HEK293 (cell line): ENCODE measurements around the gene C2orf72.

Source experiments
- CTCF ChIA-PET: fragments of 350-600 bp; formaldehyde crosslinking; extraction: SDS; loops from one replicate; lab custom pipeline; 2021; ENCODE audit warnings: antibody characterized with exemption; lab: Yijun Ruan, JAX
- POLR2A ChIA-PET: fragments of 300-600 bp; formaldehyde crosslinking; extraction: SDS; loops from one replicate; lab custom pipeline; 2020; ENCODE audit warnings: antibody characterized with exemption, inconsistent platforms; lab: Yijun Ruan, JAX
- H3K27ac ChIP-seq: fragments of 200-500 bp; sonication (Bioruptor generic); 2 replicates; pipeline ENCODE4 v1.5.1; 2014; ENCODE audit warnings: low read depth, low read length, control low read depth, inconsistent platforms; ENCODE audit errors: extremely low read depth
- H3K36me3 ChIP-seq, 2 experiments: fragments of 200-500 bp in 1 of 2; sonication (Bioruptor generic) in 1 of 2; 1 replicate in 1 of 2; 2 replicates in 1 of 2; pipeline ENCODE4 v1.5.1; 2014 to 2017; ENCODE audit warnings: inconsistent platforms in 2 of 2, low read length in 2 of 2; ENCODE audit not compliant: control insufficient read depth in 2 of 2, insufficient read depth in 1 of 2
- H3K4me1 ChIP-seq: fragments of 200-500 bp; sonication (Bioruptor generic); 2 replicates; pipeline ENCODE4 v1.5.1; 2014; ENCODE audit warnings: mild to moderate bottlenecking, low read length, inconsistent platforms; ENCODE audit not compliant: control insufficient read depth, insufficient read depth
- H3K4me3 ChIP-seq: 2 replicates; pipeline ENCODE4 v1.5.1; 2011; ENCODE audit warnings: low read depth, mild to moderate bottlenecking, control low read depth, low read length, moderate library complexity
- H3K9me3 ChIP-seq: fragments of 200-500 bp; sonication (Bioruptor generic); 2 replicates; pipeline ENCODE4 v1.5.1; 2014; ENCODE audit warnings: low read depth, low read length, inconsistent platforms; ENCODE audit not compliant: control insufficient read depth, insufficient read depth
- IKZF3 ChIP-seq: fragments of 450-650 bp; IDR thresholded peaks from 2 replicates; pipeline ENCODE4 v1.5.0; 2018; ENCODE audit warnings: missing biosample characterization, mild to moderate bottlenecking, missing genetic modification characterization, moderate library complexity
- SP3 ChIP-seq: fragments of 450-650 bp; formaldehyde crosslinking; IDR thresholded peaks from 2 replicates; pipeline ENCODE4 v1.5.1; 2016; ENCODE audit warnings: missing biosample characterization, missing genetic modification characterization
- YY1 ChIP-seq: fragments of 450-650 bp; formaldehyde crosslinking; IDR thresholded peaks from 2 replicates; pipeline ENCODE4 v1.5.1; 2018; ENCODE audit warnings: missing biosample characterization, missing genetic modification characterization
- ZBTB17 ChIP-seq: fragments of 450-650 bp; formaldehyde crosslinking; IDR thresholded peaks from 2 replicates; pipeline ENCODE4 v1.5.1; 2016; ENCODE audit warnings: missing biosample characterization, missing genetic modification characterization
- ZBTB7A ChIP-seq: fragments of 450-650 bp; formaldehyde crosslinking; IDR thresholded peaks from 2 replicates; pipeline ENCODE4 v1.5.1; 2016; ENCODE audit warnings: low read depth, missing biosample characterization, missing genetic modification characterization
- ZFP69B ChIP-seq: fragments of 450-650 bp; formaldehyde crosslinking; IDR thresholded peaks from 2 replicates; pipeline ENCODE4 v1.5.1; 2016; ENCODE audit warnings: missing biosample characterization, missing genetic modification characterization
- ZNF175 ChIP-seq: fragments of 450-650 bp; formaldehyde crosslinking; IDR thresholded peaks from 2 replicates; pipeline ENCODE4 v1.5.1; 2016; ENCODE audit warnings: missing biosample characterization, missing genetic modification characterization
- ZNF184 ChIP-seq: fragments of 450-650 bp; IDR thresholded peaks from 2 replicates; pipeline ENCODE4 v1.5.1; 2018; ENCODE audit warnings: missing biosample characterization, mild to moderate bottlenecking, missing genetic modification characterization
- ZNF202 ChIP-seq: fragments of 450-650 bp; formaldehyde crosslinking; IDR thresholded peaks from 2 replicates; pipeline ENCODE4 v1.5.1; 2016; ENCODE audit warnings: missing biosample characterization, missing genetic modification characterization, borderline replicate concordance
- ZNF248 ChIP-seq: fragments of 450-650 bp; formaldehyde crosslinking; IDR thresholded peaks from 2 replicates; pipeline ENCODE4 v1.5.1; 2017; ENCODE audit warnings: missing biosample characterization, missing genetic modification characterization
- ZNF354C ChIP-seq: fragments of 450-650 bp; formaldehyde crosslinking; IDR thresholded peaks from 2 replicates; pipeline ENCODE4 v1.5.1; 2016; ENCODE audit warnings: missing biosample characterization, missing genetic modification characterization, low read depth, borderline replicate concordance
- ZNF423 ChIP-seq: fragments of 450-650 bp; formaldehyde crosslinking; IDR thresholded peaks from 2 replicates; pipeline ENCODE4 v1.5.1; 2016; ENCODE audit warnings: missing biosample characterization, missing genetic modification characterization
- ZNF433 ChIP-seq: fragments of 450-650 bp; formaldehyde crosslinking; IDR thresholded peaks from 2 replicates; pipeline ENCODE4 v1.5.1; 2016; ENCODE audit warnings: missing biosample characterization, missing genetic modification characterization, low read depth
- ZNF514 ChIP-seq: fragments of 450-650 bp; formaldehyde crosslinking; IDR thresholded peaks from 2 replicates; pipeline ENCODE4 v1.5.1; 2016; ENCODE audit warnings: missing biosample characterization, missing genetic modification characterization
- ZNF558 ChIP-seq: fragments of 450-650 bp; formaldehyde crosslinking; IDR thresholded peaks from 2 replicates; pipeline ENCODE4 v1.5.1; 2016; ENCODE audit warnings: missing biosample characterization, missing genetic modification characterization
- ZNF585B ChIP-seq: fragments of 450-650 bp; formaldehyde crosslinking; IDR thresholded peaks from 2 replicates; pipeline ENCODE4 v1.5.1; 2016; ENCODE audit warnings: missing biosample characterization, missing genetic modification characterization
- ZNF654 ChIP-seq: fragments of 450-650 bp; formaldehyde crosslinking; IDR thresholded peaks from 2 replicates; pipeline ENCODE4 v1.5.1; 2016; ENCODE audit warnings: low read depth, missing biosample characterization, missing genetic modification characterization
- ZXDB ChIP-seq: fragments of 450-650 bp; formaldehyde crosslinking; IDR thresholded peaks from 2 replicates; pipeline ENCODE4 v1.5.1; 2016; ENCODE audit warnings: missing biosample characterization, missing genetic modification characterization
- TF ChIP-seq, protein P1 (sequence below): fragments of 450-650 bp; formaldehyde crosslinking; IDR thresholded peaks from 2 replicates; pipeline ENCODE4 v1.5.1; 2016; ENCODE audit warnings: missing biosample characterization, missing genetic modification characterization
- TF ChIP-seq, protein P2 (sequence below): fragments of 450-650 bp; formaldehyde crosslinking; IDR thresholded peaks from 2 replicates; pipeline ENCODE4 v1.5.1; 2017; ENCODE audit warnings: missing biosample characterization, missing genetic modification characterization
- TF ChIP-seq, protein P3 (sequence below): fragments of 450-650 bp; formaldehyde crosslinking; IDR thresholded peaks from 2 replicates; pipeline ENCODE4 v1.5.1; 2016; ENCODE audit warnings: missing biosample characterization, missing genetic modification characterization, low read depth

The C2orf72 gene

DNA sequence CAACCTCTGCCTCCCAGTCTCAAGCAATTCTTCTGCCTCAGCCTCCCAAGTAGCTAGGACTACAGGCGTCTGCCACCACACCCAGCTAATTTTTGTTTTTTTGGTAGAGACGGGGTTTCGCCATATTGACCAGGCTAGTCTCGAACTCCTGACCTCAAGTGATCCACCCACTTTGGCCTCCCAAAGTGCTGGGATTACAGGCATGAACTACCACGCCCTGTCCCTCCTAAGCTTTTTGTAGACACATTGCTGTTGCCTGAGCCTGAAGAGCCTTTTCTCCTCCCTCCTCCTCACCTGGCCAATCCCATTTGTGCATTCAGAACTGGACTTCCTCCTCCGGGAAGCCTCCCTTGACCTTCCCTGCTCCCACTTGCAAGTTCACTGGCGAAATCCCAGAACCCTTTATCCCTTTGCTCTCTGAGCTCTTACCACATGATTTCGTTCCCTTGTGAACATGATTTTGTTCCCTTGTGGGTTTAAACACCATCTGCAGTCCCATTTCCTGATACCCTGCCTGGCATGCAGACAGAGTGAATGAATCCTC, 2.6 kb downstream of the C2orf72 start:
- Histone ChIP-seq H3K4me1 (no peaks in the 10 kb centered on the region; the same call in 1 of the 2 replicates), H3K27ac (no peak overlapping the region), H3K36me3 (peaks cover 4 to 25% of the 10 kb centered on the region in 2 experiments; a peak in 2 of 3 replicates), H3K9me3 (no peaks in the 10 kb centered on the region), H3K4me3 (no peak overlapping the region)
- ChIA-PET CTCF (interaction anchor here (0.6 to 2.2 kb wide), 4 partner anchors 10 to 408 kb away, joined by 3 to 8 read pairs (median 4); partner anchors contain the start of gene PSMD1), POLR2A (interaction anchor here (0.7 to 1.4 kb wide), 2 partner anchors 13 to 21 kb away, joined by 3 to 4 read pairs; no protein-coding TSS in a partner anchor)
- TF ChIP-seq IKZF3 (tag by site-specific recombination) (no peak), ZNF654 (no peak), ZBTB17 (no peak), ZNF354C (tag by site-specific recombination) (no peak), ZFP69B (no peak), ZNF585B (tag by site-specific recombination) (no peak)

DNA sequence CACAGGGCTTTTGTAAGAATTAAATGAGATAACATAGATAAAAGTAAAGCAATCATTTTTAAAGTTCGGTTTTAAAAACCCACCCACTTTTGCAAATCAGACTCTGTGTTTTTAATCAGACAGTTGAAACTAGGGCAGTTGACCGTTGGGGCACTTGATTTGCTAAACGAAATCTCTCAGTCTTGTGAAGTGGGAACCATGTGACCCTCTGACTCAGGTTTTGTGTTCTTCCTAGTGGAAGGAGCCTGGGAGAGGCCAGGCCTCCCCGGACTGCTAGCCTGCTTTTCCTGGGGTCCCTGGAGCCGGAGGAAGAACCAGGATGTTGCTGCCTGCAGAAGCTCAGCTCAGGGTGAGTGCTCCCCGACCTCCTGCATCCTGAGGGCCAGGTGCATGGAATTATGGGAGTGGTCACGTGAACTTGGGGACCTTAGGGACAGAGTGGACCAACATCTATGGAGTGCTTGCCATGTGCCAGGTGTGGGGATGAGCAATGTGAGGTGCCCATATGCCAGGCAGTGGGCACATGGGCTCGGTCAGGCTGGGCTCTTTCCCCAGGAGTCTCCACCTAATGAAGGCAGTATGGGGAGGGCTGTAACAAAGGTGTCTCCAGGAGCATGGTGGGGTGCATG, 3.9 kb downstream of the C2orf72 start:
- Histone ChIP-seq H3K36me3 (peaks cover 4 to 29% of the 10 kb centered on the region in 2 experiments; a peak in 2 of 3 replicates), H3K4me1 (no peaks in the 10 kb centered on the region; the same call in 1 of the 2 replicates)
- CTCF ChIA-PET: interaction anchor here (0.7 to 2.2 kb wide), 2 partner anchors 8 to 12 kb away, joined by 3 to 8 read pairs; no protein-coding TSS in a partner anchor

DNA sequence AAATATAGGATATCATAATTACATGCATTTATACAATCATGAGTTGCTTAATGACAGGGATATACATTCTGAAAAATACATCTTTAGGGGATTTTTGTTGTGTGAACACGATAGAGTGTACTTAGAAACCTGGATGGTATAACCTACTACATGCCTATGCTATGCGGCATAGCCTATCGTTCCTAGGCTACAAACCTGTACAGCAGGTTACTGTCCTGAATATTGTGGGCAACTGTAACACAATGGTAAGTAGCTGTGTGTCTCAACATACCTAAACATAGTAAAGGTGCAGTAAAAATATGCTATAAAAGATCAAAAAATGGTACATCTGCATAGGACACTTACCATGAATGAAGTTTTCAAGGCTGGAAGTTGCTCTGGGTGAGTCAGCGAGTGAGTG, 6.5 kb downstream of the C2orf72 start:
- ChIA-PET CTCF (interaction anchor here (0.6 to 1.6 kb wide), 2 partner anchors 9 to 175 kb away, joined by 3 to 10 read pairs; no protein-coding TSS in a partner anchor), POLR2A (no interaction called here)
- H3K4me1 ChIP-seq: no peaks in the 10 kb centered on the region
- no peak overlapping the region for H3K4me3 ChIP-seq
- H3K9me3 ChIP-seq: no peaks in the 10 kb centered on the region
- peaks cover 4 to 49% of the 10 kb centered on the region in 2 experiments; a peak in 2 of 3 replicates for H3K36me3 ChIP-seq
- TF ChIP-seq ZNF202 (tag by site-specific recombination) (no peak), ZNF654 (no peak)
- H3K27ac ChIP-seq: no peak overlapping the region

More for the DNA sequence above, 3.9 kb downstream of the C2orf72 start:
- POLR2A ChIA-PET: interaction anchor here (1.4 kb wide), 1 partner anchor 12 kb away, joined by 3 read pairs; no protein-coding TSS in a partner anchor
- Histone ChIP-seq H3K9me3 (no peaks in the 10 kb centered on the region), H3K4me3 (no peak overlapping the region), H3K27ac (no peak overlapping the region)
- TF ChIP-seq ZNF514 (tag by site-specific recombination) (no peak), ZNF175 (tag by site-specific recombination) (no peak), ZBTB7A (tag by site-specific recombination) (no peak), ZNF558 (tag by site-specific recombination) (no peak)
- TF ChIP-seq, protein P1, sequence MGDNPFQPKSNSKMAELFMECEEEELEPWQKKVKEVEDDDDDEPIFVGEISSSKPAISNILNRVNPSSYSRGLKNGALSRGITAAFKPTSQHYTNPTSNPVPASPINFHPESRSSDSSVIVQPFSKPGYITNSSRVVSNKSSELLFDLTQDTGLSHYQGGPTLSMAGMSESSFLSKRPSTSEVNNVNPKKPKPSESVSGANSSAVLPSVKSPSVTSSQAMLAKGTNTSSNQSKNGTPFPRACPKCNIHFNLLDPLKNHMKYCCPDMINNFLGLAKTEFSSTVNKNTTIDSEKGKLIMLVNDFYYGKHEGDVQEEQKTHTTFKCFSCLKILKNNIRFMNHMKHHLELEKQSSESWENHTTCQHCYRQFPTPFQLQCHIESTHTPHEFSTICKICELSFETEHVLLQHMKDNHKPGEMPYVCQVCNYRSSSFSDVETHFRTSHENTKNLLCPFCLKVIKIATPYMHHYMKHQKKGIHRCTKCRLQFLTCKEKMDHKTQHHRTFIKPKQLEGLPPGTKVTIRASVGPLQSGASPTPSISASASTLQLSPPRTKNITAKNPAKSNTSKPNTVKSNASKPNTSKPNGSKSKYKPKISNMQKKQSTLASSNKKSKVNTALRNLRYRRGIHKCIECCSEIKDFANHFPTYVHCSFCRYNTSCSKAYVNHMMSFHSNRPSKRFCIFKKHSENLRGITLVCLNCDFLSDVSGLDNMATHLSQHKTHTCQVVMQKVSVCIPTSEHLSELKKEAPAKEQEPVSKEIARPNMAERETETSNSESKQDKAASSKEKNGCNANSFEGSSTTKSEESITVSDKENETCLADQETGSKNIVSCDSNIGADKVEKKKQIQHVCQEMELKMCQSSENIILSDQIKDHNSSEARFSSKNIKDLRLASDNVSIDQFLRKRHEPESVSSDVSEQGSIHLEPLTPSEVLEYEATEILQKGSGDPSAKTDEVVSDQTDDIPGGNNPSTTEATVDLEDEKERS (tag by site-specific recombination): no peak
- TF ChIP-seq, all 188 proteins: peak for 0

DNA sequence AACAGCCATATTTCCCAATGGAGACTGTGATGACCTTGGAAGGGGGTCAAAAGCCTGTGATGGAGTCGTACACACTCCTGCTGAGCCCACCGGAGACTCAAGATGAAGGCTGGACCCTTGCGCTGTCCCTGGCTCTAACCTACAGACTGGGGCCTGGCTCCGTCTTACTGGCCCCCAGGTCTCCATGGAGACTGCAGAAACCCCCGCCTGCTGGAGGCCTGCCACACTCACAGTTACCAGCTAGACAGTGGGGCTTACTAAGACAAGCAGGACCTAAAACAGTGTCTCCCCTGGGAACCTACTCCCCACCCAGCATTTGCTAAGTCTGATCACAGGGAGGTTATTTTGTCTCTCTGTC, 9.6 kb downstream of the C2orf72 start:
- Histone ChIP-seq H3K4me3 (no peak overlapping the region), H3K4me1 (no peaks in the 10 kb centered on the region), H3K27ac (no peak overlapping the region), H3K36me3 (peaks cover 4 to 40% of the 10 kb centered on the region in 2 experiments; a peak in 2 of 3 replicates), H3K9me3 (no peaks in the 10 kb centered on the region)
- CTCF ChIA-PET: interaction anchor here (0.7 kb wide), 1 partner anchor 180 kb away, joined by 3 read pairs; no protein-coding TSS in a partner anchor
- POLR2A ChIA-PET: no interaction called here
- TF ChIP-seq ZXDB (tag by site-specific recombination): no peak
- TF ChIP-seq YY1: no peak
- TF ChIP-seq ZNF184 (tag by site-specific recombination): no peak
- no peak for TF ChIP-seq SP3
- no peak for TF ChIP-seq ZNF433 (tag by site-specific recombination)
- TF ChIP-seq ZNF423 (tag by site-specific recombination): no peak
- TF ChIP-seq, protein P2, sequence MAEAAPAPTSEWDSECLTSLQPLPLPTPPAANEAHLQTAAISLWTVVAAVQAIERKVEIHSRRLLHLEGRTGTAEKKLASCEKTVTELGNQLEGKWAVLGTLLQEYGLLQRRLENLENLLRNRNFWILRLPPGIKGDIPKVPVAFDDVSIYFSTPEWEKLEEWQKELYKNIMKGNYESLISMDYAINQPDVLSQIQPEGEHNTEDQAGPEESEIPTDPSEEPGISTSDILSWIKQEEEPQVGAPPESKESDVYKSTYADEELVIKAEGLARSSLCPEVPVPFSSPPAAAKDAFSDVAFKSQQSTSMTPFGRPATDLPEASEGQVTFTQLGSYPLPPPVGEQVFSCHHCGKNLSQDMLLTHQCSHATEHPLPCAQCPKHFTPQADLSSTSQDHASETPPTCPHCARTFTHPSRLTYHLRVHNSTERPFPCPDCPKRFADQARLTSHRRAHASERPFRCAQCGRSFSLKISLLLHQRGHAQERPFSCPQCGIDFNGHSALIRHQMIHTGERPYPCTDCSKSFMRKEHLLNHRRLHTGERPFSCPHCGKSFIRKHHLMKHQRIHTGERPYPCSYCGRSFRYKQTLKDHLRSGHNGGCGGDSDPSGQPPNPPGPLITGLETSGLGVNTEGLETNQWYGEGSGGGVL (tag by site-specific recombination): no peak
- no peak for TF ChIP-seq ZNF248 (tag by site-specific recombination)
- TF ChIP-seq, protein P3, sequence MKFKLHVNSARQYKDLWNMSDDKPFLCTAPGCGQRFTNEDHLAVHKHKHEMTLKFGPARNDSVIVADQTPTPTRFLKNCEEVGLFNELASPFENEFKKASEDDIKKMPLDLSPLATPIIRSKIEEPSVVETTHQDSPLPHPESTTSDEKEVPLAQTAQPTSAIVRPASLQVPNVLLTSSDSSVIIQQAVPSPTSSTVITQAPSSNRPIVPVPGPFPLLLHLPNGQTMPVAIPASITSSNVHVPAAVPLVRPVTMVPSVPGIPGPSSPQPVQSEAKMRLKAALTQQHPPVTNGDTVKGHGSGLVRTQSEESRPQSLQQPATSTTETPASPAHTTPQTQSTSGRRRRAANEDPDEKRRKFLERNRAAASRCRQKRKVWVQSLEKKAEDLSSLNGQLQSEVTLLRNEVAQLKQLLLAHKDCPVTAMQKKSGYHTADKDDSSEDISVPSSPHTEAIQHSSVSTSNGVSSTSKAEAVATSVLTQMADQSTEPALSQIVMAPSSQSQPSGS (tag by site-specific recombination): no peak
- TF ChIP-seq ZFP69B: no peak
